ENCODE results near the gene NKD1.

GRCh38 chr16:50696575-50697420 is 148.6 kb downstream of the NKD1 start:
- TF ChIP-seq CTCF (IDR thresholded peaks at IDR 0.05) (no peak), POLR2A (IDR thresholded peaks at IDR 0.05) (no peak)

Measured in uterus (tissue), 2 donors.